Fibroblast of lung (primary cell): Measurements from ENCODE around the gene EBNA1BP2. TPM values are rescaled to one million over a fixed set of nuclear protein-coding genes. Genes with fewer than 3 reads are reported as not detected.
"Not testable (repeated sequence)": the region's sequence is repeated elsewhere in the genome, so short reads cannot be mapped to it uniquely, and the experiment has no call there.

Experiments used
- DNase-seq, 2 donors: peaks; one replicate each; pipeline versions ENCODE4 v3.0.0 to v3.0.0-alpha.2; 2010; ENCODE audit warnings: low read depth in 2 of 2
- H2AFZ ChIP-seq: 2 replicates; pipeline ENCODE4 v1.5.1; 2012; ENCODE audit warnings: low read length, control low read depth, inconsistent platforms
- H3K27ac ChIP-seq: 2 replicates; pipeline ENCODE4 v1.5.1; 2011; ENCODE audit warnings: low read length, control low read depth; ENCODE audit not compliant: insufficient read depth
- H3K27me3 ChIP-seq: 2 replicates; pipeline ENCODE4 v1.5.1; 2011; ENCODE audit warnings: mild to moderate bottlenecking, low read length; ENCODE audit not compliant: control insufficient read depth, insufficient read depth
- H3K36me3 ChIP-seq: 2 replicates; pipeline ENCODE4 v1.5.1; 2011; ENCODE audit warnings: low read length; ENCODE audit not compliant: control insufficient read depth, insufficient read depth
- H3K4me1 ChIP-seq: 2 replicates; pipeline ENCODE4 v1.5.1; 2011; ENCODE audit warnings: low read length; ENCODE audit not compliant: control insufficient read depth, insufficient read depth; ENCODE audit errors: extremely low read depth
- H3K4me2 ChIP-seq: 2 replicates; pipeline ENCODE4 v1.5.1; 2011; ENCODE audit warnings: low read length, control low read depth; ENCODE audit not compliant: insufficient read depth; ENCODE audit errors: extremely low read depth
- H3K4me3 ChIP-seq, 4 experiments: fragments of 200-600 bp in 1 of 4; sonication (generic) in 1 of 4; replicated peaks in 1 of 4; 2 replicates each; pipeline ENCODE4 v1.5.1; 2011 to 2016; ENCODE audit warnings: low read length in 4 of 4, low read depth in 3 of 4, mild to moderate bottlenecking in 3 of 4, control low read depth in 2 of 4, inconsistent platforms in 1 of 4, mixed read lengths in 1 of 4; ENCODE audit not compliant: insufficient read depth in 1 of 4; ENCODE audit errors: control extremely low read depth in 1 of 4
- H3K79me2 ChIP-seq: 2 replicates; pipeline ENCODE4 v1.5.1; 2012; ENCODE audit warnings: mild to moderate bottlenecking, low read length, inconsistent platforms; ENCODE audit not compliant: control insufficient read depth, insufficient read depth
- H3K9ac ChIP-seq: 2 replicates; pipeline ENCODE4 v1.5.1; 2011; ENCODE audit warnings: mild to moderate bottlenecking, low read length, control low read depth; ENCODE audit not compliant: insufficient read depth
- H3K9me3 ChIP-seq: 2 replicates; pipeline ENCODE4 v1.5.1; 2012; ENCODE audit warnings: low read depth, low read length; ENCODE audit not compliant: control insufficient read depth, insufficient read depth
- H4K20me1 ChIP-seq: 2 replicates; pipeline ENCODE4 v1.5.1; 2011; ENCODE audit warnings: low read length; ENCODE audit not compliant: control insufficient read depth, insufficient read depth; ENCODE audit errors: extremely low read depth
- CTCF ChIP-seq, 2 donors: IDR thresholded peaks in 1 of 2; conservative IDR thresholded peaks in 1 of 2; 1 replicate in 1 of 2; 2 replicates in 1 of 2; pipeline ENCODE4 v1.5.1; 2011 to 2012; ENCODE audit warnings: low read length in 2 of 2, control low read depth in 1 of 2, inconsistent platforms in 1 of 2, low read depth in 1 of 2, mild to moderate bottlenecking in 1 of 2
- EZH2 ChIP-seq: IDR thresholded peaks from 2 replicates; pipeline ENCODE4 v1.5.1; 2012; ENCODE audit warnings: low read length, control low read depth, mild to moderate bottlenecking; ENCODE audit errors: missing control alignments
- polyA plus RNA-seq, 2 donors: library from polyadenylated mRNA; depleted of rRNA in 1 of 2; stranded (reverse) in 1 of 2; unstranded in 1 of 2; fragments of >200 nt; gene quantifications; 2 replicates each; pipeline ENCODE4 v1.2.1, GENCODE V29; 2011 to 2012; ENCODE audit warnings: missing spikeins in 1 of 2
- total RNA-seq: library from RNA; depleted of rRNA; stranded (reverse); fragments of >200 nt; gene quantifications from 2 replicates; pipeline ENCODE4 v1.2.1, GENCODE V29; 2014

EBNA1BP2 gene
- total and polyA plus RNA-seq, 2 donors (not counting 1 experiment from before 2014, with no cell fraction given) = 39.1 to 52.4 TPM

- Histone ChIP-seq H4K20me1 (no peaks in the 10 kb centered on the region), H2AFZ (no peak overlapping the region), H3K79me2 (no peaks in the 10 kb centered on the region), H3K9me3 (no peaks in the 10 kb centered on the region), H3K27ac (no peak overlapping the region), H3K9ac (no peak overlapping the region), H3K27me3 (no peaks in the 10 kb centered on the region), H3K4me3 (no peak overlapping the region), H3K4me1 (no peaks in the 10 kb centered on the region), H3K36me3 (no peaks in the 10 kb centered on the region), H3K4me2 (no peak overlapping the region)
- no peak for DNase-seq
- TF ChIP-seq CTCF (conservative IDR thresholded peaks at IDR 0.05 in 1 of 2, IDR thresholded peaks at IDR 0.05 in 1 of 2; ENCODE audit: low read depth in 1 of 2, low read length in 2 of 2) (no peak), EZH2 (no peak)
These were observed 49.1 kb downstream of the EBNA1BP2 start for GRCh38 chr1:43123031-43123430.

- Histone ChIP-seq H3K79me2 (no peaks in the 10 kb centered on the region), H3K27ac (no peak overlapping the region), H3K4me3 (no peak overlapping the region), H4K20me1 (no peaks in the 10 kb centered on the region), H3K27me3 (no peaks in the 10 kb centered on the region), H3K4me2 (no peak overlapping the region), H3K9ac (no peak overlapping the region), H3K9me3 (no peaks in the 10 kb centered on the region), H3K36me3 (no peaks in the 10 kb centered on the region), H3K4me1 (no peaks in the 10 kb centered on the region), H2AFZ (no peak overlapping the region)
- no peak for DNase-seq
- TF ChIP-seq CTCF (conservative IDR thresholded peaks at IDR 0.05 in 1 of 2, IDR thresholded peaks at IDR 0.05 in 1 of 2; ENCODE audit: low read depth in 1 of 2, low read length in 2 of 2) (no peak), EZH2 (no peak)
These were observed 50.7 kb downstream of the EBNA1BP2 start for GRCh38 chr1:43121256-43121900.

GRCh38 chr1:43119928-43120586 is 52.0 kb downstream of the EBNA1BP2 start:
- H4K20me1 ChIP-seq, H3K4me1 ChIP-seq, H3K27ac ChIP-seq, H3K4me3 ChIP-seq, DNase-seq, H3K4me2 ChIP-seq, H3K27me3 ChIP-seq, H3K36me3 ChIP-seq, H3K9me3 ChIP-seq, H3K9ac ChIP-seq, H2AFZ ChIP-seq, H3K79me2 ChIP-seq: not testable (repeated sequence)

Other genes starting within 250 kb of the EBNA1BP2 start
- gene SLC2A1, start 213.4 kb downstream of the EBNA1BP2 start, total RNA-seq = 17.2 and 56.5 TPM in 2 replicates
- 29.5 and 29.9 TPM in 2 replicates for gene SLC2A1, start 213.4 kb downstream of the EBNA1BP2 start, polyA plus RNA-seq
- under 0.01 and 0.17 TPM in 2 replicates for gene CFAP57, start within 50 bp of the EBNA1BP2 start, total RNA-seq
- gene CFAP57, start within 50 bp of the EBNA1BP2 start, polyA plus RNA-seq = 0.09 and 0.22 TPM in 2 replicates
- not detected in 2 replicates for gene TMEM125, start 97.7 kb upstream of the EBNA1BP2 start, total RNA-seq
- gene TMEM125, start 97.7 kb upstream of the EBNA1BP2 start, polyA plus RNA-seq = 0.03 TPM in 1 of 2 replicates, not detected in the other
- not detected in 2 replicates for gene C1orf210, start 113.3 kb upstream of the EBNA1BP2 start, total RNA-seq
- not detected in 2 replicates for gene C1orf210, start 113.3 kb upstream of the EBNA1BP2 start, polyA plus RNA-seq
- gene TIE1, start 128.7 kb upstream of the EBNA1BP2 start, total RNA-seq = 0.26 TPM in 1 of 2 replicates, not detected in the other
- gene TIE1, start 128.7 kb upstream of the EBNA1BP2 start, polyA plus RNA-seq = 0.01 and 0.02 TPM in 2 replicates
- gene MPL, start 165.5 kb upstream of the EBNA1BP2 start, total RNA-seq = not detected in 2 replicates
- not detected in 2 replicates for gene MPL, start 165.5 kb upstream of the EBNA1BP2 start, polyA plus RNA-seq
- 1.3 and 24.1 TPM in 2 replicates for gene CDC20, start 186.7 kb upstream of the EBNA1BP2 start, total RNA-seq
- gene CDC20, start 186.7 kb upstream of the EBNA1BP2 start, polyA plus RNA-seq = 16.7 and 88.0 TPM in 2 replicates
- 33.4 and 65.2 TPM in 2 replicates for gene ELOVL1, start 195.7 kb upstream of the EBNA1BP2 start, total RNA-seq
- gene ELOVL1, start 195.7 kb upstream of the EBNA1BP2 start, polyA plus RNA-seq = 172 and 203 TPM in 2 replicates
- 56.2 and 69.2 TPM in 2 replicates for gene MED8, start 217.5 kb upstream of the EBNA1BP2 start, total RNA-seq
- gene MED8, start 217.5 kb upstream of the EBNA1BP2 start, polyA plus RNA-seq = 45.8 and 49.7 TPM in 2 replicates
- gene SZT2, start 217.6 kb upstream of the EBNA1BP2 start, total RNA-seq = 17.2 and 26.9 TPM in 2 replicates
- 7.1 and 8.5 TPM in 2 replicates for gene SZT2, start 217.6 kb upstream of the EBNA1BP2 start, polyA plus RNA-seq